SK-N-MC (cell line): ENCODE results near the gene PNKP.

Experiments used
- EZH2 ChIP-seq: fragments of 200-600 bp; sonication (generic); IDR thresholded peaks from one replicate; pipeline ENCODE4 v1.6.1; 2017; ENCODE audit warnings: antibody characterized with exemption
- FOXP2 ChIP-seq: optimal IDR thresholded peaks from 2 replicates; pipeline ENCODE3; 2011; ENCODE audit warnings: mild to moderate bottlenecking, moderate library complexity; ENCODE audit not compliant: insufficient read depth; ENCODE audit errors: extremely low read length, control extremely low read depth
- POLR2AphosphoS5 ChIP-seq: IDR thresholded peaks from 2 replicates; pipeline ENCODE4 v1.6.1; 2012; ENCODE audit warnings: mild to moderate bottlenecking, low read depth, low read length, borderline replicate concordance

DNA sequence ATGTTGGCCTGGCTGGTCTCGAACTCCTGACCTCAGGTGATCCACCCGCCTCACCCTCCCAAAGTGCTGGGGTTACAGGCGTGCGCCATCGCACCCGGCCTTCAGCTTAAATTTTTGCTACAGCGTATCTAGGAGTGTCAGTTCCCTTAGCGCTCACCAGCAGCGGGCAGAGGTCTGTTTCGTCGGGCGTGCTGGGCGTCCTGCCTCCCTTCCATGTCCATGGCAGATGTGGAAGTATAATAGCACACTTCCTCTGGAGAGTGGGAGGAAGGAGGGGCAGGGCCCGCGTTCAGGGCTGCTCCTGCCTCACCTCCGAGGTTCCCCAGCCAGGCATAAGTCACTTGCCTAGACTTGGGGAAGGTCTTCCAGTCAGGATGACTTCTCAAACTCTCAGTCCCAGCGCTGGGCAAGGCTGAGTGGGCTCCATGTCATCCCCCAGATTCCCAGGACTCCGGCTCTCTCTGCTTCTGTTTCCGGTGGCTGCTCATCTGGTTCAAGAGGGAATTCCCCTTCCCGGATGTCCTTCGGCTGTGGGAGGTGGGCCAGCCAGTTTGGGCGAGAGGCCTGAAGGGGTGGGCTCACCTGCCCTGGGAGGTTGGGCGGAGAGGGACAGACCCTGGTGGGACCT lies 19.8 kb upstream of the PNKP start:
- TF ChIP-seq POLR2AphosphoS5, result no peak
- TF ChIP-seq EZH2, result no peak
- no peak for TF ChIP-seq FOXP2
